Measurements from ENCODE around the gene GLIS1. TPM values are rescaled to one million over a fixed set of nuclear protein-coding genes. Genes with fewer than 3 reads are reported as not detected.

Gene GLIS1
- total and polyA plus RNA-seq, 8 donors, result 0.20 to 4.8 (median 0.55) TPM; not detected in 1

DNA sequence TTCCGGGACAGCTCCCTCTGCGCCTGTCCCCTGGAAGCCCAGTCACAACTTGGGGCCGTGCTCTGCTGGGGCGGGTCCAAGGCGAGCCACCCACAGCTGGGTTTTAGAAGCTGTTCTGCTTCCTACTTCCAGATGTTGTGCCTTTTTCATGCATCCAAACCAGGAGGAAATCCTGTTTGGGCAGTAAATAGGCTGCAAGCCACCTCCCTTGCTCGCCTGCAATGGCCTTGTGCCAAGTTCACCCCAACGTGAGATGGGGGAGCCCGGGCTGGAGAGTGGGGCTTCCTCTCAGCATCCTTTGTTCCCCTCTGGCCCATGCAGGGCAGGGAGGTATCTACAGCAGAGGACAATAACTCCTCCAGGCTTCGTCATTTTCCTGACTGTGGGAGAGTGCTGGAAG is 206.6 kb downstream of the GLIS1 start:
- no peaks in the 10 kb centered on the region for H3K27me3 ChIP-seq
- no peak for DNase-seq
- no peaks in the 10 kb centered on the region for H3K9me3 ChIP-seq
- H3K4me3 ChIP-seq, result no peak overlapping the region
- TF ChIP-seq POLR2AphosphoS5 (IDR thresholded peaks at IDR 0.05) (no peak), POLR2A (IDR thresholded peaks at IDR 0.05) (no peak), EP300 (IDR thresholded peaks at IDR 0.05) (no peak)
- TF ChIP-seq, protein P1, sequence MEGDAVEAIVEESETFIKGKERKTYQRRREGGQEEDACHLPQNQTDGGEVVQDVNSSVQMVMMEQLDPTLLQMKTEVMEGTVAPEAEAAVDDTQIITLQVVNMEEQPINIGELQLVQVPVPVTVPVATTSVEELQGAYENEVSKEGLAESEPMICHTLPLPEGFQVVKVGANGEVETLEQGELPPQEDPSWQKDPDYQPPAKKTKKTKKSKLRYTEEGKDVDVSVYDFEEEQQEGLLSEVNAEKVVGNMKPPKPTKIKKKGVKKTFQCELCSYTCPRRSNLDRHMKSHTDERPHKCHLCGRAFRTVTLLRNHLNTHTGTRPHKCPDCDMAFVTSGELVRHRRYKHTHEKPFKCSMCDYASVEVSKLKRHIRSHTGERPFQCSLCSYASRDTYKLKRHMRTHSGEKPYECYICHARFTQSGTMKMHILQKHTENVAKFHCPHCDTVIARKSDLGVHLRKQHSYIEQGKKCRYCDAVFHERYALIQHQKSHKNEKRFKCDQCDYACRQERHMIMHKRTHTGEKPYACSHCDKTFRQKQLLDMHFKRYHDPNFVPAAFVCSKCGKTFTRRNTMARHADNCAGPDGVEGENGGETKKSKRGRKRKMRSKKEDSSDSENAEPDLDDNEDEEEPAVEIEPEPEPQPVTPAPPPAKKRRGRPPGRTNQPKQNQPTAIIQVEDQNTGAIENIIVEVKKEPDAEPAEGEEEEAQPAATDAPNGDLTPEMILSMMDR (IDR thresholded peaks at IDR 0.05), result no peak
- H3K4me1 ChIP-seq, result peaks cover 0 to under 1% (median under 1%) of the 10 kb centered on the region in 4 donors
- no peak overlapping the region for H3K27ac ChIP-seq
- 58 to 78% (median 64%) methylated on average over 7 to 9 of the region's 9 CpGs for WGBS, 5 donors
- no peaks in the 10 kb centered on the region for H3K36me3 ChIP-seq
- intact Hi-C loops (cut with DNase I; ENCODE audit: low total_unique reads), result no loop called here

DNA sequence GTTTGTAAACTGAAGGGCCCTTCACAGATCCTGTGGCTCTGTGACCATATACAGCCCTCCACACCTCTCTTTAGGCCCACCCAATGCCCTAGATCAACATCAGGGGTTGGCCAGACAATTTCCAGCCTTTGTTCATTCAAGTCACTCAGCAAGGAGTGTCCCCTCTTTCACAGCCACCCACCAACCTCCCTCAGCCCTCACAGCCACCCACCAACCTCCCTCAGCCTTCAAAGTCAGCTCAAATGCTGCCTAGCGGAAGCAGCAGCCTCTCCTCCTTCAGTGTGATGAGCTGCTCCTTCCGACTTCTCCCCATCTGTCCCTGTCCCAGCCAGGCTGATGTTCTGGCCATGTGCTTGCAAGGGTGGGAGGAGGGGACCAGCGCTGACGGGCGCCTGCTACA is 208.4 kb downstream of the GLIS1 start:
- no peak overlapping the region for H3K4me3 ChIP-seq
- WGBS, 5 donors, result 94 to 98% (median 97%) methylated on average over 5 of the region's 5 CpGs
- intact Hi-C loops (cut with DNase I; ENCODE audit: low total_unique reads), result no loop called here
- H3K36me3 ChIP-seq, result no peaks in the 10 kb centered on the region
- H3K27me3 ChIP-seq, result no peaks in the 10 kb centered on the region
- no peak for TF ChIP-seq POLR2AphosphoS5 (IDR thresholded peaks at IDR 0.05)
- no peak for TF ChIP-seq EP300 (IDR thresholded peaks at IDR 0.05)
- TF ChIP-seq POLR2A (IDR thresholded peaks at IDR 0.05), result no peak
- TF ChIP-seq, protein P1 (IDR thresholded peaks at IDR 0.05), result no peak
- DNase-seq, result no peak
- H3K27ac ChIP-seq, result no peak overlapping the region
- peaks cover 12 to 18% (median 15%) of the 10 kb centered on the region in 4 donors for H3K4me1 ChIP-seq
- H3K9me3 ChIP-seq, result no peaks in the 10 kb centered on the region

DNA sequence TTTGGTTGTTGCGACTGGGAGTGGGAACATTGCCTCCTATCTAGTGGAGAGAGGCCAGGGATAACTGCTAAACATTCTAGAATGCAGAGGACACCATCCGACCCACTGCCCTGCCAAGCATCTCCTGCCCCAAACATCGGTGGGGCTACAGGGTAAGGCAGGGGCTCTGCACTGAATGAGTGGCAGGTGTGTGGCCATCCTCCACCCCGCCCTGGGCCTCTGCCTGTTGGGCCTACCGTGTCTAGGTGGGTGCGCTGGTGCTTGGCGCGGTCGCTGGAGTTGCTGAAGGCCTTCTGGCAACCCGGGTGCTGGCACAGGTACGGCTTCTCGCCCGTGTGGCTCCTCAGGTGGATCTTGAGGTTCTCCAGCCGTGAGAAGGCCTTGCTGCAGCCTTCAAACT is 209.4 kb downstream of the GLIS1 start:
- Histone ChIP-seq H3K4me1 (peaks cover 16 to 28% (median 21%) of the 10 kb centered on the region in 4 donors), H3K27me3 (no peaks in the 10 kb centered on the region), H3K27ac (no peak overlapping the region), H3K36me3 (no peaks in the 10 kb centered on the region), H3K4me3 (no peak overlapping the region), H3K9me3 (no peaks in the 10 kb centered on the region)
- DNase-seq, result no peak
- WGBS, 5 donors, result 80 to 93% (median 89%) methylated on average over 3 to 14 of the region's 14 CpGs
- TF ChIP-seq, protein P1 (IDR thresholded peaks at IDR 0.05), result no peak
- TF ChIP-seq POLR2AphosphoS5 (IDR thresholded peaks at IDR 0.05) (no peak), EP300 (IDR thresholded peaks at IDR 0.05) (no peak), POLR2A (IDR thresholded peaks at IDR 0.05) (no peak)
- intact Hi-C loops (cut with DNase I; ENCODE audit: low total_unique reads), result no loop called here

DNA sequence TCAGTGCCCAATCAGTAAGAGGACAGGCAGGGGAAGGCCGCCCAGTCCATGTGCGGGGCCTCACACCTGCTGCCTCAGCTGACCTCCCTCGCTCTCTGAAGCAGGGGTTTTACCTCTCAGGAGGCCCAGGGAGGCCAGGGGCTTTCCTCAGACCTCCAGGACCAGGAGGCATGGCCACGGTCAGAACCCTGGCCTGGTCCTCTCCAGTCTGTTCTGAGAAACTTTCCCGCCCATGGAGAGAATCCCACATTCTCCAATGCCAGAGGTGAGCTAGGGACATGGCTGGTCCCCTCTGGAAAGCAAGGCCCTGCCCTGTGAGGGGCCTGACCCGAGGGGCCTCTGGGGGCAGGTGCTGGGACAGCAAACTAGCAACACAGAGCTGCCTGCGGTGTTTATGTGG is 211.6 kb downstream of the GLIS1 start:
- no peaks in the 10 kb centered on the region for H3K9me3 ChIP-seq
- 88 to 94% (median 92%) methylated on average over 2 to 7 of the region's 7 CpGs for WGBS, 5 donors
- H3K4me1 ChIP-seq, result peaks cover 16 to 29% (median 22%) of the 10 kb centered on the region in 4 donors
- H3K27ac ChIP-seq, result no peak overlapping the region
- no peaks in the 10 kb centered on the region for H3K36me3 ChIP-seq
- DNase-seq, result no peak
- H3K27me3 ChIP-seq, result no peaks in the 10 kb centered on the region
- intact Hi-C loops (cut with DNase I; ENCODE audit: low total_unique reads), result no loop called here
- no peak overlapping the region for H3K4me3 ChIP-seq
- no peak for TF ChIP-seq POLR2AphosphoS5 (IDR thresholded peaks at IDR 0.05)
- no peak for TF ChIP-seq POLR2A (IDR thresholded peaks at IDR 0.05)
- TF ChIP-seq EP300 (IDR thresholded peaks at IDR 0.05), result no peak
- TF ChIP-seq, protein P1 (IDR thresholded peaks at IDR 0.05), result no peak

Data from stomach (tissue), 9 donors.